GM19324 (cell line): ENCODE data around the gene SYNPR.
A peak's percentile ranks its signal among the peaks of the same experiment; 100 is the strongest.
"Not testable (repeated sequence)": the region's sequence is repeated elsewhere in the genome, so short reads cannot be mapped to it uniquely, and the experiment has no call there.

Source experiments
- ATAC-seq: cut with Tn5 transposase; IDR thresholded peaks from one replicate; pipeline ENCODE4 v1.9.1; 2021; ENCODE audit warnings: mild to moderate bottlenecking, moderate library complexity; ENCODE audit not compliant: unreplicated experiment, low FRiP score

The SYNPR gene

GRCh38 chr3:63278171-63279004 is at the start of gene SYNPR:
Gene SYNPR, plus strand, starts transcription at chr3:63278308.
- no peak for ATAC-seq

GRCh38 chr3:63228677-63229076 is 49.4 kb upstream of the SYNPR start:
- peak; percentile 57 for ATAC-seq

GRCh38 chr3:63230146-63230545 is 48.0 kb upstream of the SYNPR start:
- no peak for ATAC-seq

- ATAC-seq = no peak
These were observed 46.5 kb upstream of the SYNPR start for GRCh38 chr3:63231643-63232042.

GRCh38 chr3:63232764-63233396 is 45.2 kb upstream of the SYNPR start:
- ATAC-seq = no peak

- no peak for ATAC-seq
These were observed 37.7 kb upstream of the SYNPR start for GRCh38 chr3:63240381-63240902.

GRCh38 chr3:63242124-63242523 is 36.0 kb upstream of the SYNPR start:
- ATAC-seq = no peak

GRCh38 chr3:63244486-63244885 is 33.6 kb upstream of the SYNPR start:
- no peak for ATAC-seq

- ATAC-seq = no peak
These were observed 32.3 kb upstream of the SYNPR start for GRCh38 chr3:63245726-63246241.

- ATAC-seq = no peak
These were observed 30.1 kb upstream of the SYNPR start for GRCh38 chr3:63248015-63248414.

- no peak for ATAC-seq
These were observed 26.6 kb upstream of the SYNPR start for GRCh38 chr3:63251499-63251898.

GRCh38 chr3:63255819-63256218 is 22.3 kb upstream of the SYNPR start:
- ATAC-seq = not testable (repeated sequence)

GRCh38 chr3:63264716-63265115 is 13.4 kb upstream of the SYNPR start:
- ATAC-seq = no peak

- ATAC-seq = no peak
These were observed 3.7 kb upstream of the SYNPR start for GRCh38 chr3:63274359-63274758.

- ATAC-seq = no peak
These were observed 1.1 kb downstream of the SYNPR start for GRCh38 chr3:63279005-63279841.

- ATAC-seq = no peak
These were observed 9.5 kb downstream of the SYNPR start for GRCh38 chr3:63287610-63288009.

- no peak for ATAC-seq
These were observed 12.6 kb downstream of the SYNPR start for GRCh38 chr3:63290686-63291085.

- ATAC-seq = no peak
These were observed 16.2 kb downstream of the SYNPR start for GRCh38 chr3:63294332-63294731.

GRCh38 chr3:63295356-63295755 is 17.2 kb downstream of the SYNPR start:
- no peak for ATAC-seq

GRCh38 chr3:63295806-63296205 is 17.7 kb downstream of the SYNPR start:
- no peak for ATAC-seq

- no peak for ATAC-seq
These were observed 18.1 kb downstream of the SYNPR start for GRCh38 chr3:63296249-63296648.
